ENCODE data around the gene CAMK2G.
A peak's percentile ranks its signal among the peaks of the same experiment; 100 is the strongest.

CAMK2G gene

GRCh38 chr10:73909540-73910115 is 35.3 kb upstream of the CAMK2G start:
- no peak for TF ChIP-seq CTCF (IDR thresholded peaks at IDR 0.05; ENCODE audit: insufficient read depth, low read depth, low read length, missing control alignments)
- no peak overlapping the region for H3K4me3 ChIP-seq (ENCODE audit: low read length)

DNA sequence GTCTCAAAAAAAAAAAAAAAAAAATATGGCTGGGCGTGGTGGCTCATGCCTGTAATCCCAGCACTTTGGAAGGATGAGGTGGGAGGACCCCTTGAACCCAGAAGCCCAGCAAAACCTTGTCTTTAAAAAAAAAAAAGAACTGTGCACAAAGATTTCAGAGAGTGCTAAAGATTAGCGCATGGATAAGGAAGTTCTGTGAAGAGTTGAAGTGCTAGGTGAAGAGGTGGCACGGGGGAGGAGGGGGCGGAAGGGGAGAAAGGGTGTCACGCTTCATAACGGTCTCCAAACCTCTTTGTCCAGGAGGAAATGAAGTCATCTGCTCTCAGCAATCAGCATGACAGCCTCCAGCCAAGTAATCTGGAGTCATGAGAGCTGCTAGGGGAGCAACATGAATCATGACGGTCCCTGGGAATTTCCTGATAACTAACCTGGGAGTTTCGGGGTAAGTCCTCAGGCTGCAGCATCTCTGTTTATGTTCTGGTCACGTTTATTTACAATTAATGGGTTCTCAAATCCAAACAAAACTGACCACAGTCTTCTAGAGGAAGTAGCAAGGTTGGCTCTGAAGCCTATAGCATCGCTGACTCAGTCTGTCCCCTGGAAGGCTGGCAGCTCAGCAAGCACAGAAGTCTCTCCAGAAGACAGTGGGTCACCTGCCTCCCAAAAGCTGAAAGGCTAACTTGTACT is 34.6 kb upstream of the CAMK2G start:
- H3K4me3 ChIP-seq (ENCODE audit: low read length) = no peak overlapping the region
- DNase-seq (ENCODE audit: low read depth) = peak; percentile 99
- TF ChIP-seq CTCF (IDR thresholded peaks at IDR 0.05; ENCODE audit: insufficient read depth, low read depth, low read length, missing control alignments) = no peak

More at GRCh38 chr10:73909540-73910115, 35.3 kb upstream of the CAMK2G start:
- DNase-seq (ENCODE audit: low read depth) = peak; percentile 25

DNA sequence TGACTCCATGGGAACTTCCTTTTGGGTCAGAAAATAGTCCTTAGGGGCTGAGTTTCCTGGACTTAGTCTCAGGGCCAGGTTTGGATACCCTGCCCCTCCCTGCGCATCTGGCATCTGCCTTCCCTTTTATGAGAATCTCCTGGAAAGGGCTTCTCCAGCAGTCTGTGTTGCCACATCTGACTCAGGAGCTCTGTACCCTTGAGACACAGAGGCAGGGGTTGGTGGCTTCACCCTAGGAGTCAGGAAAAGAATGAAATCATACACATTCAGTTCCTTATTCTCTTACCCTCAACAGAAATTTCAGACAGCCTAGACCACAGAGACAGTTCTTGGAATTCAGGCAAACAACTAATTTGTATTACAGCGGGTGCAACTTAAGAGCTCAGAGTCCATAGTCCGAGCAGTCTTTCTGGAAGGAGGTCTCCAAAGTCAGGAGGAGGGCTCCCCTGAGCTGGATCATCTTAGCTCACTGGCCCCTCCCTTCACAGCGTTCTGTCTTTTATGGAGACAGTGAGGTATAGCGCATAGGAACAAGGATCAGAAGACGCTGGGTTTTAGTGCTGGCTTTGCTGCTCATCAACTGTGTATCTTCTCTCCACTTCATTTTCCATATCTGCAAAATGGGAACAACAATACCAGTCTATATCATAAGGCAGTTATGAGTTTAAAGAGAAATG is 33.6 kb upstream of the CAMK2G start:
- no peak overlapping the region for H3K4me3 ChIP-seq (ENCODE audit: low read length)
- peak; percentile 51 for DNase-seq (ENCODE audit: low read depth)
- no peak for TF ChIP-seq CTCF (IDR thresholded peaks at IDR 0.05; ENCODE audit: insufficient read depth, low read depth, low read length, missing control alignments)

- no peak overlapping the region for H3K4me3 ChIP-seq (ENCODE audit: low read length)
- TF ChIP-seq CTCF (IDR thresholded peaks at IDR 0.05; ENCODE audit: insufficient read depth, low read depth, low read length, missing control alignments) = no peak
- DNase-seq (ENCODE audit: low read depth) = peak; percentile 86
Observed at GRCh38 chr10:73906524-73907447, 32.4 kb upstream of the CAMK2G start.

DNA sequence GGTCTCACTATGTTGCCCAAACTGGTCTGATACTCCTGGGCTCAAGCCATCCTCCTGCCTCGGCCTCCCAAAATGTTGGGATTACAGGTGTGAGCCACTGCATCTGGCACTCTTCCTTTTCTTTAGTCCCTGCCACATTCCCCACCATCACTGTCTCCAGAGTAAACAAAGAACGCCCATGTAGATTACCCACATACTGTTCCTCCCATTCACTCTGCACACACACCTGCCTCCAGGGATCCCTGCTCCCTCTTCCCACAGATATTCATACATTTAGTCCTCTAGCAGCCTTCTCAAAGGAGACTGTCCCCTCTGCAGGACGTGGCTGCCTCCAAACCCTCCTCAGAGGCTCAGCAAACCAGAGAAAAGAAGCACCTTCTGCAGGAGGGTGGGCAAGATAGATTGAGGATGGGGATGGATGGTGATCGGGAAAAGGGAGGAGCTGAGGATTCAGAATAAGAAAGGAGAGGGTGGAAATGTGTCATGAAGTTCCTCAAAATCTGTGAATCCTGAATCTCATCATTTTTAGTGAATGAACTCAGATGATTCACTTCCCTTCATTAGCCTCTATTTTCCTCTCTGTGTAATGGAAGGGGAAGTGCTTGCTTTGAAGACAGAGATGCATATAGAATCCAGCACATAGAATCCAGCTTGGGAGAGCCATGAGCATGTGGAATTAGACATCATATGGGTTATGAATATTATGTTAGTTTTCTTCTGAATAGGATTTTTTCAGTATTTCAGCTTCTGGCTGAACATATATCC is 31.1 kb upstream of the CAMK2G start:
- H3K4me3 ChIP-seq (ENCODE audit: low read length) = no peak overlapping the region
- TF ChIP-seq CTCF (IDR thresholded peaks at IDR 0.05; ENCODE audit: insufficient read depth, low read depth, low read length, missing control alignments) = no peak
- peak; percentile 22 for DNase-seq (ENCODE audit: low read depth)

DNA sequence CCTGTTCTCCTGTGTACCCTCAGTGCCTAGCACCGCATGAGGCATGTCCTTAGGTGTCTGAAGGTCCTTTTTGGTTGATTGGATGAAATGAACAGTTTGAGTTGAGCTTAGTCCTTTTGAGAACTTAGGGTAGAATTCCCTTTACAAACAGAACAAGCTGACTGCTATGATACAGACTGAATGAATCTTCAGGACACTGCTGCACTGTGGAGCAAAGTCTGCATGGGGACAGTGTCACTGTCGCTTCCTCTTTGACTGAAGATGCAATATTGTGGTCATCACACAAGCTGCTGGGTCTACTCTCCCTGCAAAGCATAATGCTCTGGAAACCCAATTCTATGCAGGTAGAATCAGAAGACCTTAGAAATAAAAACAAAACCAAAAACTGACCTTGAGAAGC is 28.0 kb upstream of the CAMK2G start:
- no peak for DNase-seq (ENCODE audit: low read depth)
- H3K4me3 ChIP-seq (ENCODE audit: low read length) = no peak overlapping the region
- no peak for TF ChIP-seq CTCF (IDR thresholded peaks at IDR 0.05; ENCODE audit: insufficient read depth, low read depth, low read length, missing control alignments)
